ENCODE measurements around the gene ITGB5.

The ITGB5 gene, protein sequence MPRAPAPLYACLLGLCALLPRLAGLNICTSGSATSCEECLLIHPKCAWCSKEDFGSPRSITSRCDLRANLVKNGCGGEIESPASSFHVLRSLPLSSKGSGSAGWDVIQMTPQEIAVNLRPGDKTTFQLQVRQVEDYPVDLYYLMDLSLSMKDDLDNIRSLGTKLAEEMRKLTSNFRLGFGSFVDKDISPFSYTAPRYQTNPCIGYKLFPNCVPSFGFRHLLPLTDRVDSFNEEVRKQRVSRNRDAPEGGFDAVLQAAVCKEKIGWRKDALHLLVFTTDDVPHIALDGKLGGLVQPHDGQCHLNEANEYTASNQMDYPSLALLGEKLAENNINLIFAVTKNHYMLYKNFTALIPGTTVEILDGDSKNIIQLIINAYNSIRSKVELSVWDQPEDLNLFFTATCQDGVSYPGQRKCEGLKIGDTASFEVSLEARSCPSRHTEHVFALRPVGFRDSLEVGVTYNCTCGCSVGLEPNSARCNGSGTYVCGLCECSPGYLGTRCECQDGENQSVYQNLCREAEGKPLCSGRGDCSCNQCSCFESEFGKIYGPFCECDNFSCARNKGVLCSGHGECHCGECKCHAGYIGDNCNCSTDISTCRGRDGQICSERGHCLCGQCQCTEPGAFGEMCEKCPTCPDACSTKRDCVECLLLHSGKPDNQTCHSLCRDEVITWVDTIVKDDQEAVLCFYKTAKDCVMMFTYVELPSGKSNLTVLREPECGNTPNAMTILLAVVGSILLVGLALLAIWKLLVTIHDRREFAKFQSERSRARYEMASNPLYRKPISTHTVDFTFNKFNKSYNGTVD

DNA sequence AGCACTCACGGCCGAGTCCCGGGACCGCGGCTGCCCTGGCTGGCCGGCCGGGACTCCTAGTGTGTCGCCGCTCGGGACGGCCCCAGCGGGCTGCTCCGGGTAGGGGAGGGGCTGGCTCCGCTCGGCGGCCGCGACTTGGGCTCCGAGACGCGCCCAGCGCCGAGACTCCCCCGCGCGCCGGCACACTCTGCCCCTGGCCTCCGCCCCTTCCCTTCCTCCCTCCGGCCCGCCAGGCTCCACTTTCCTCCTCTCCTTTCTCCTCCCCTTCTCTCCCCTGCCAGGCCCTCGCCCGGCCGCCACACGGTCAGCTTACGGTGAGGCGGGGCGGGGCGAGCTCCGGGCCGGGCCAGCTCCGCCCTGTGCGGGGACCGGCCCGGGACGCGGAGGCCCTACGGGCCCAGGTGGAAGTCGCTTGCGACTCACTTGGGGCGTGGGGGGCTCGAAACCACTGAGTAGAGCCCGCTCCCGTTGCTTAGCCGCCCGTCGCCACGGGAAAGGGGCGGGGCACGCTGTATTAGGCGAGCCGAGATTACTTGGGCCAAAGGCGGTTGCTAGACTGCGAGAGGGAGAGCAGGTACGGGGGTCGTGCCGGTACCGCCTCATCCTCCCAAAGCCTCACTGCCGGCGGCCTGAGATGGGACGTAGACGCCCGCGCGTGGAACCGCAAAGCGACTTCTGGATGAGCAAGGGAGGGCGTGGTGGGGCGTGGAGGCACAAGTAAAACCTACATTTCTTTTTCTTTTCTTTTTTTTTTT is at the start of gene ITGB5:
TSS of gene ITGB5 (minus strand) at position 189 of the 755 bp plus-strand sequence. CDS start 365 bp downstream, outside the sequence.
- DNase-seq (ENCODE audit: low read depth), result peak; percentile 43

DNA sequence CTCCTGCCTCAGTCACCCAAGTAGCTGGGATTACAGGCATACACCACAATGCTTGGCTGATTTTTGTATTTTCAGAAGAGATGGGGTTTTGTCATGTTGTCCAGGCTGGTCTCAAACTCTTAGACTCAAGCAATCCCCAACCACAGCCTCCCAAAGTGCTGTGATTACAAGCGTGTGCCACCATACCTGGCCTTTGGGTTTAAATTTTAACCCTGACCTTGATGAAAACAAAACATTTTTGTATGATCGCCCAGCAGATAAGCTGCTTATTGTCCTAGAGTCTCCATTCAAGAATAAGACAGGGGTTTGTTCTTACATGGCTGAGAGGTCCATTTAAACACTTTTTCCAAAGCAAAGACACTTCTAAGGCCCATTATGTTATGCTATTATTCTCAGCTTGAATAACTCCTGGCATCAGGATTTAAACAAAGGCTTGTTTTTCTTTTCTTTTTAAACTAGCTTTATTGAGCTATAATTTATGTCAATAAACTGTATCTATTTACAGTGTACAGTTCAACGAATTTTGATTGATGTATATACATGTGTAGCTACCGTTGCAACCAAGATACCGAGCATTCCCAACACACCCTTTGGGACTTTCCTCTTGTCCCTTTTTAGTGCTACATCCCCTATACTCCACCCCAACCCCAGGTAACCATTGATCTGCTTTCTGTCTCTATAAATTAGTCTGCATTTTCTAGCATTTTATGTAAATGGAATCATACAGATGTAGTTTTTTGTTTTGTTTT is 48.8 kb upstream of the ITGB5 start:
- no peak for DNase-seq (ENCODE audit: low read depth)

DNA sequence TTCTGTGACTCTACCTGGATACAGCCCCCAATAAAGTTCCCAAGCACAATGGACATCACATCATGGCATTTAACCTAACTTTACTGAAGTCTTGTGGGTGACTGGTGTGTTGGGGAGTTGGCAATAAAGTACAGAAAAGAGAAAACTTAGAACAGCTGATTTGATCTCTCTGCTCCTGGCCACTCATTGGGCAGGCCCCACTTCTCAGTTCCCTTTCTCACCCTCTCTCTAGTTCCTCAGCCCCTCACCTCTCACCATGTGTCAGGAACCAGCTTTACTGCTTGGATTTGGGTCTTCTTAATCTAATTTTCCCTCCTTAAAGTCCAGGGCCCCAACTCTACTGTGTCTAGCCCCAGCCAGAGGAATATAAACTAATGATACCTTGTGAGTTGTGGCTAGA is 48.1 kb upstream of the ITGB5 start:
- DNase-seq (ENCODE audit: low read depth), result no peak

DNA sequence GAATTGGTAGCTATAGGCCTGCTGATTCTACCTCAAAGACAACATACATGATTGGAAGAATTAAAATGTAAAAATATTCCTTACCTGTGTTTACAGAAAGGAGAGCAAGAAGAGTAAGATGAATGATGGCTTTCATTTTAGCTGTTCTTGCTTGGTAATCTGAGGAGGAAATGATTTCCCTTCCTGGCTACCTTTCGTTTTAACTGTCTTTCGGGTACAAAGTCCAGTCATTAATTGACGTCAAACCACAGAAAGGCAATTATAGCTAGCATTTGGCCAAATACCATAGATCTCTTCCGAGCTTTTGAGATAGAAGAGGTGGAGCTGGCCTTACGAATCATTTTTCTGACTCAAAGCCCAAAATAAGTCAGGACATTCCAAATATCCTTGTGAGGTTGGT is 47.4 kb upstream of the ITGB5 start, which contains the start of gene MUC13:
TSS of gene MUC13 (minus strand) at position 175 of the 400 bp plus-strand sequence. CDS start at position 136, 39 bp downstream.
- DNase-seq (ENCODE audit: low read depth), result no peak

DNA sequence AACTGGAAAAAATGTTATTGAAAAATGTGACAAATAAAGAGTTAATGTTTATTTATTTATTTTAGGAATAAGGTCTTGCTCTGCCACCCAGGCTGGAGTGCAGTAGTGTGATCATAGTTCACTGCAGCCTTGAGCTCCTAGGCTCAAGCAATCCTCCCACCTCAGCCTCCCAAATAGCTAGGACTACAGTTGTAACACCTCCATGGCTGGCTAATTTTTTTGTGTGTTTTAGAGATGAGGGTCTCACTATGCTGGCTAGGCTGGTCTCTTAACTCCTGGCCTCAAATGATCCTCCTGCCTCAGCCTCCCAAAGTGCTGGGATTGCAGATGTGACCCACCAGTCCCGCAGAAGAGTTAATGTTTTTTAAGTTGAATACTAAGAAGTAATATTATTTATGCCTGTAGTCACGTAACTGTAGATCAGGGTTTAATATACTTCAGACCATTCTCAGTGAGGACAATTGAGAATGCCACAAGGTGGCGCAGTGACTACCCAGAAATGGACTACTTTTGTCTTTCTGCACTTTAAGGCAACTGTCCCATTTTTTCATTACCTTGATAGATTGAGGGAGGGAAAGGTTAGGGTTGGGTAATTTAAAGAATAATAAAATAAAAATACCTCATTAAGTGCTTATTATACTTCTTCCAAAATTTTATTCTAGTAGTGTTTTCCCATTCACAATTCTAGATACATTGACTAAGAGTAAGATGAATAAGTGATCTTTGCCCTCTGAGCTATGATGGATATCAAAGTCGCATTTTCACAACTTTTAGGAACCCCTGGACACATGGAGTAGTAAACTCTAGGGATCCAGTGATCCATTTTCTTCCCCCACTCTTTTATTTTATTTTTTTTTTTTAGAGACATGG is 41.4 kb upstream of the ITGB5 start:
- DNase-seq (ENCODE audit: low read depth), result no peak

DNA sequence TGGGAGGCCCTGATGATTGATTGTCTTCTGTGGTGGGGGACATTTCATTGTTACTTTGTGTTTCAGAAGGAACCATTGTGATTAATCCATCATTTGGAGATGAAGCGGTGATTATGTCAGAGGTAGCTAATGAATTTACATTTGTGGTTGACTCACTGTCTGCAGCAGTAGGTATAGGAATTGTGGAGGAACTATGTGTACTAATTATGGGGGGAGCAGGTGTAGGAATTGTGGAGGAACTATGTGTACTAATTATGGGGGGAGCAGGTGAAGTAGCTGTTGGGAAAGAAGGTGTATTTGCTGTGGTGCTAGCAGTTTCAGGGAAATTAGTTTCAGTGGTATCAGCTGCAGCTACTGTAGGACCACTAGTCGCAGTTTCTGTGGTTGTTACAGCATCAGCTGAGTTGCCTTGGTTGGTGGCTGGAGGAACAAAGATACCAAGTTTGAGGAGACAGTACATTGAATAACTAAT is 40.4 kb upstream of the ITGB5 start:
- no peak for DNase-seq (ENCODE audit: low read depth)

DNA sequence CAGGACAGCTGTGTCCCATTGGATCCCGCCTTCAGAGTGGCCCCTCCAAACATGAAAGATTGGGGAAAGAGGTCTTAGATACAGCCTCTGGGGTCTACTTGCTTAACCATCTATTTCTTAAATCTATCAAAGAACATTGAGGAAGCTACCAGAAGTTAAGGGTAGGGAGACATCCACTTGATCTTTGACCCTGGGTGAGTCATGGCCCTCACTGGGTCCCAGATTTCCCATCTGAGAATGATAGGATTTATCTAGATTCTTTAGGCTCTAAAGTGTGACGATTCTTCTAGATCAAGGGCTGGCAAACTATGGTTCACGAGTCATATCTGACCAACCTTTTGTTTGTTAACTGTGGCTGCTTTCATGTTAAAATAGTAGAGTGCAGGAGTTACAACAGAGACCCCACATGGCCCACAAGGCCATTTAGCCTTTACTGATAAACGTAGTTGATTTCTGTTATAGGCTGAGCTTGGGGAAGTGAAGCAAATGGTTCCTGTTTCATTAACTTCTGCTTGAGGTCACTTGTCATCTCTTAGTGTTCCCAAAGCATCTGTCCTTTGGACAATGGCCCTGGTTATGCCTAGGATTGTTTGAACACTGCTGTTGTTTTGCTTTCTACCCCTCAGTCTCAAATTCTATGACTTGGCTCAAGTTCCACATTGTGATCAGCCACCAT is 39.4 kb upstream of the ITGB5 start:
- no peak for DNase-seq (ENCODE audit: low read depth)

DNA sequence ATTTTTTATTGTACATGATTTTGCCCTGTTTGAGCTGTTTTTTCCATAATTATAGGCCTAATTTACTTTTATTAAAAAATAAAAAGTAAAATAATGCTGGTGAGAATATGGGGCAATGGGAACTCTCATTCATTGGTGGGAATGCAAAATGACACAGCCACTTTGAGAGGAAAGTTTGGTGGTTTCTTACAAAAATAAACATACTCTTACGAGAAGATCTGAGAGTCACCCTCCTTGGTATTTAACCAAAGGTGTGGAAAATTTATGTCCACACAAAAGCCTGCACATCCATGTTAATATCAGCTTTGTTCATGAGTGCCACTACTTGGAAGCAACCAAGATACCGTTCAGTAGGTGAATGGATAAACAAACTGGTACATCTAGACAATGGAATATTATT is 37.6 kb upstream of the ITGB5 start:
- no peak for DNase-seq (ENCODE audit: low read depth)

DNA sequence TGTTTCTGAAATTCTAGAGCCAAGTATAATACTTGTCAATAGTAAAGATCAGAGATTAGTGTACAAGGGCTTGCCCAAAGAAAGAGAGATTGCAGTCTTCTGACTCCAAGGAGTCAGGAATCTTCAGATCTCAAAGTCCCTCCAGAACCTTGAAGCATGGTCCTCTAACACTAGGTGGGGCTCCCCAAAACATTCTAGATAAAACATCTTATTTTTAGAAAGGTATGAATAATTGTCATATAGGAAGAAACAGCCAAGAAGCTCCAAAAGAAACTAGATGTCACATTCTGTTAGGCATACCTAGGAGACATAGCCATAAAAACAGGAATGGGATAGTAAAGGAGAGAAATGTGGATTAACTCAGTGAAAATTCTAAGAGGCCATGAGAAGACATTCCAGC is 36.7 kb upstream of the ITGB5 start:
- DNase-seq (ENCODE audit: low read depth), result no peak

DNA sequence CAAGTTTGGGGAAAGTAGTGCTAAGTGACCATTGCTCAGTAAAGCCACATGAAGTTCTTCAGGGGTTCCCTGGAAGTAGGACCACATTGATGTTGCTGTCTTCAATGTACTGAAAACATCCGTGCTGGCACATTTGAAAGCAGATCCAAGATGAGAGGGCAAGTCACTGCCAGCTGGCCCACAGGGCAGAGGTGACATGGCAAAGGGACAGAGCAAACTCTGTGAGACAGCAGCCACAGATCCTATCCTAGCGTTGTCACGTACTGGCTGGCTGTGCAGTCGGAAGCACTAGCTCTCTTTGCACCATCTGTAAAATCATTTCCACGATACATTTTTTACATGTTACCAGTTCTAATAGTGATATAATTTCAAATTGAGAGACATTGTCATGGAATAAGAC is 33.6 kb upstream of the ITGB5 start:
- no peak for DNase-seq (ENCODE audit: low read depth)

DNA sequence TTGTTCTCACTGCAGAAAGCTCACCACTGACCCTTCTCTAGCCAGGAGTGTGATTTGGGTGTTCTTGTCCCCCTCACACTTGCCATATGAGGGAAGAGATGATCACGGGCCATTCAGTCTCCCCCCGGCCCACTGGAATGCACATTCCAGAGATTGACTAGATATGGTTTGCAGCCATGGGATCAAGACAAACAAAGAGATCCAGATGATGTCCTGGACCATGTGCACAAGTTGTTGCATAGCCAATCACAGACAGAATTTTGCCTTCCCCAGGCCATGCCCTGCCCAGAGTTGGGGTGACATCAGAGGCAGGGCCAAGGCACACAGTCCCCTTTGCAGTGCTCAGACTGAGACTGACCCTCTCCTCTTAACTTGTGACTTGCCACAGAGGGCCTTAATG is 32.6 kb upstream of the ITGB5 start:
- DNase-seq (ENCODE audit: low read depth), result peak; percentile 46

DNA sequence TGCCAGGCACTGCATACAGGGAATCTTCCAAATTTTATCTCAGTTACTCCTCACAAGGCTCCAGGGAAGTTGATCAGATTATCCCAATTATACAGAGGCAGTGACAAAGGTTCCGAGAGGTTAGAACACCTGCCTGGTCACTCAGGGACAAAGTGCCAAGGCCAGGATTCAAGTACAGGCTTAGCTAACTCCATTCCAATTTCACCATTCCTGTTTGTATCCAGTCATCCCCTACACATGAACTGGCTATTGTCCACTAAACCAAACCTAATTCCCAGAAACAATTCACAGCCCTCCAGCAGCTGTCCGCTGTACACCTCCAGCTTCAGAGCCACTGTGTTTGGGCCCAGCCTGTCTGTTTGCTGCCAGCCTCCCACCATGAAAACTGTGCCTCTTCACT is 31.4 kb upstream of the ITGB5 start:
- no peak for DNase-seq (ENCODE audit: low read depth)

DNA sequence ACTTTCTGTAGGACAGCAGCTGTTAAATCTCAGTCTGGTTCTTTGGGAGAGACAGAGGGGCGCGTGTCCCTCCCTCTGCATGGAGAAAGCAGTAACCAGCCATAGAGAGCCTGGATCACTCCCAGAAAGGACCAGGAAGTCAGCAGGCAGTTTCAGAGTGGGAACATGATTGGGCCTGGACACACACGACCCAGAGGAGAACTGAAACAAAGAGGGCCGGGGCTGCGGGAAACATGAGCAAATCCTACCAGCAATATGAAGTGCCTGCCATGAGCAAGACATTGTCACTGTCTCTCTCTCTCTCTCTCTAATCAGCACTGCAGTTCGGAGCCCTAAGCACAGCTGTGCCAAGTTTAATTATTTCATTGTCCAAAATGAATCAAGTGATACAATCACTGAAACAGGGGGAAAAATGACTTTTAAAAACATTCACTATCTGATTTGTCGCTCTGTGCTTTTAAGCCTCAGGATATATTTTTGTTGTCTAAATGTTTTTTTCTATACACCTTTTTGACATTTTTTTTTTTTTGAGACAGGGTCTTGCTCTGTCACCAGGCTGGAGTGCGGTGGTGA is 29.8 kb upstream of the ITGB5 start:
- DNase-seq (ENCODE audit: low read depth), result no peak

DNA sequence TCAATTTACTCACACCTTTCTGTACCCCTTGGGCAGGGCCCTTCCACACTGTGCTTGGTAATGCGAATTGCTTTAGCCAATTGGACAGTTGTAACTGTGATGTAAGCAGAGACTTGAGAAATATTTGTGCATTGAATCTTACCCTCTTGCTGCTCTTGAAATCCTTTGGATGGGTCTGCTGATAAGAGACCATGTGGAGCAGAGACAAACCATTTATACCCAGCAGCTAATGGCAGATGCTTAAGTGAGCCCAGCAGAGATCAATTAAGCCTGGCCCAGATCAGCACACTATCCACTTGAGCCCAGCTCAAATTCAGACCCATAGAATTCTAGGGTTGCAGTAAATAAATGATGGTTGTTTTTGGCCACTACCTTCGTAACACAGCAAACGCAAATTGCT is 28.1 kb upstream of the ITGB5 start:
- DNase-seq (ENCODE audit: low read depth), result no peak

DNA sequence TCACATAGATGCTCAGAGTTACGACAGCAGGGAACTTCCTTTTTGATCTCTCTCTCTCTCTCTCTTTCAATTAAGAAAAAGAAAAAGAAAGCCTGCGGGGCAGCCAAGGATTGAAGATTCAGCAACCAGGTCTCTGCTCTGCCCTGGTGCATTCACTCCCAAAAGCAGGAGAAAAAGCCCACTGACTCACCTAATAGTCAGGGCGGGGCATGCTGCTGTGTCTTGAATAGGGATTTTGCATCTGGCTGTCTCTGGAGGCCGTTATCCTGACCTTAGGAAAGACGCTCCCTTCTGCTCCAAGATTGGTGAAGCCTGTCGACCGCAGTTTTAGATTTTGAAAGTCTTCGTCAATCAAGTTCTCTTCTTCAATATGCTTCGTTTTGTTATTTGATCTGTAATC is 20.8 kb upstream of the ITGB5 start:
- no peak for DNase-seq (ENCODE audit: low read depth)

DNA sequence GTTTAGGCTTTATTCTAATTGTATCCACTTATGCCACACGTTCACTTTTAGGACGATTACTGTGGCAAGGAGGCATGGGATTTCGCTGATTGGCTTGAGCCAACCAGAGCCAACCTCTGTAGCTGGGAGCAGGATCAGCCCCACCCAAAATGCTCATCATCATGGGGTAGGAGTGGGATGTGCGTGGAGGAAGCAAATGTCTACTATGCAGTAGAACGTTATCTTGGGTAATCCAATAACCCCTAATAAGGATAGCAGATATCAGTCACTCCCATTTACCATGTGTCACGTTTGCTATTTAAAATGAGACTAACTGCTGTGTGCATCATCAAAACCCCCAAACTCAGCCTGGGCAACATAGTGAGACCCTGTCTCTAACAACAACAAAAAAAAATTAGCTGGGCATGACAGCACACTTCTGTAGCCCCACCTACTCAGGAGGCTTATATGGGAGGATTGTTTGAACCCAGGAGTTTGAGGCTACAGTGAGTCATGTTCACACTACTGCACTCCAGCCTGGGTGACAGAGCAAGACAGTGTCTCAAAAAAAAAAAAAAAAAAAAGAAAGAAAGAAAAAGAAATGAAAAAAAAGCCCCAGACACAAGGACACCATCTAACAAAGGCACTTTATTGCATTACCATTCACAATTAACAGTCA is 17.8 kb upstream of the ITGB5 start:
- no peak for DNase-seq (ENCODE audit: low read depth)

DNA sequence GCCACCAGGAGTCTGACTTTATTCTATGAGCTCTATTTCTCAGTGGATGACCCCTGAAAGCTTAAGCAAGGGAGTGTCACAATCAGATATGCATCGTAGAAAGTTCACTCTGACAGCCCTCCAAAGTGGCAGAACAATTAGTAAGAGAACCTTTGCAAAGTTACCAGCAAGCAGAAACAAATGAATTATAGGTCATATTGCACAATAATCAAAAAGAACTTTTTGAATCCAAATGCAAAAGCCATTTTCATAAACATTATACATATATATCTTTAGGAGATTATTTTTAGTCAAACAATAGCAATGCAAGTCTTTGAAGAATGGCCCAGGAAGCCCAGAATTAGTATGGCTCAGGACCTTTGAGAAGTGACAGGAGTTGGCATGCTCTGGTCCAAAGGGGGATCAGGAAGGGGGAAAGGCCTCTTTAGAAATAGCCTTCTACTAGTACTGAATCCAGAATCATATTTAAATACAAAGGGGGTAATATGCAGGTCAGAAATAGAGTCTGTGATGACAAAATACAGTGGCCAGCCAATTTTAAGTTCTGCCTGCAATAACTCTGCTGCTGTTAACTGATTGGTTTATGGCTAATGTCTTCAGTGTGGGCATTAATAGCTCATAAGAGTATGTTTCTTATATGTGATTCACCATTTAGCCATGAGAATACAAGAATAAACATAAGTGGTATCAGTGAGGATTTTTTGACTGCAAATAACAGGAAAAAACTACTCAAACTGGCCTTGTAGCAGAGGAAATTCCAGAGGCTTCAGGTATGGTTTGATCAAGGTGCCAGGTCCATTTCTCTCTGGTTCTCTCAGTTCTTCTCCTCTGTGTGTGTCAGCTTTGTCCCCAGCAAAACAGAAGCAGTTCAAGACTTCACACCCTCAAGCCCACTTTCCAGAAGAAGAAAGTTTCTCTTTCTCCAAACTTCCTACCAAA is 17.0 kb upstream of the ITGB5 start:
- DNase-seq (ENCODE audit: low read depth), result no peak

Measured in GM04503 (cell line).